Adipose tissue (tissue), 3 donors: ENCODE results near the gene ZNF331. TPM values are rescaled to one million over a fixed set of nuclear protein-coding genes. Genes with fewer than 3 reads are reported as not detected.

Source experiments
- H3K27ac ChIP-seq: one replicate; pipeline ENCODE4 v1.5.1; 2013; ENCODE audit warnings: low read depth, low read length
- WGBS, 3 donors: extraction: QIAGEN DNeasy Blood & Tissue Kit; methylation state at CpG; one replicate each; pipeline ENCODE4 v1.1.7; 2013; 5-methylcytosine and 5-hydroxymethylcytosine counted together
- polyA plus RNA-seq, 3 donors: library from polyadenylated mRNA; stranded (reverse); fragments of 200-250 nt; gene quantifications; one replicate each; pipeline ENCODE4 v1.2.3, GENCODE V29; 2013
- donor health status: healthy with polysubstance abuse.
- donor health status: Bipolar disorder and iron deficiency.
- donor health status: healthy.

The ZNF331 gene
- polyA plus RNA-seq, 3 donors = 7.6 to 200 (median 21.3) TPM

DNA sequence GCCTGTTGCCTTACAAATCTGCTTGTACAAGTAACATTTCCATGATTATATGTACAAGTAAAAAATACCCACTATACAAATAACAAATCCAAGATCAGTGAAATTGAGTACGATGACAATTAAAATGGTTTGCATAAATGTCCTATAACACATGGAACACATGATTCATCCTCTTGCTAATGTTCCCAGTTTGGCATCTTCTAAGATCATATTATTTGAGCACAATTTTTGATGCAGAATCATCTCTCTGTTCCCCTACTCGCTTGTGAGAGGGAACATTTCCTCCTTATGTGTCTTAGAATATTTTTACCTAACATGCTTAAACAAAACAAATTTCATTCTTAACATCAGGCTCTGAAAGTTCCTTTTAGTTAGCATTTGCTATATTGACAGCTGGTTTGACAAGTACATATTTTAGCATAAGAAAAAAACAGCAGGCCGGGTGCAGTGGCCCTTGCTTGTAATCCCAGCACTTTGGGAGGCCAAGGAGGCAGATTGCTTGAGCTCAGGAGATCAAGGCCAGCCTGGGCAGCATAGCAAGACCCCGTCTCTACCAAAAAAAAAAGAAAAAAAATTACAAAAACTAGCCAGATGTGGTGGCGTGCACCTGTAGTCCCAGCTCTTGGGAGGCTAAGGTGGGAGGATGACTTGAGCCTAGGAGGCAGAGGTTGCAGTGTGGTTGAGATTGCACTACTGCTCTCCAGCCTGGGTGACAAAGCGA lies 14.2 kb downstream of the ZNF331 start:
- H3K27ac ChIP-seq = no peak overlapping the region
- 90 to 93% (median 92%) methylated on average over 6 of the region's 6 CpGs for WGBS, 3 donors

DNA sequence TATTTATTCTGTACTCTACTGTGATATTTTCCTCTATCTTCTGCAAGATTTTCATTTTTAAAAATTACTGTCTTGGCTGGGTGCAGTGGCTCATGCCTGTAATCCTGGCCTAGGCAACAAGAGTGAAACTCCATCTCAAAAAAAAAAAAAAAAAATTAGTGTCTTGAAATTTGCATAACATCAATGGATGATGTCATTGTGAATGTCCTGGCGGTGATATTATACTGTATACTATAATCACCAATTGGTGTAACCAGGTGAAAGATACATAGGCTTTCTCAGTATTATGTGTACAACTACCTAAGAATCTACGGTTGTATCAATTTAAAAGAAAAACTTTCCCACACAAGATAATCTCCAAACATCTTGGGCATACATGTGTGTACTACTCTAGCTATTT lies 15.2 kb downstream of the ZNF331 start:
- no peak overlapping the region for H3K27ac ChIP-seq

DNA sequence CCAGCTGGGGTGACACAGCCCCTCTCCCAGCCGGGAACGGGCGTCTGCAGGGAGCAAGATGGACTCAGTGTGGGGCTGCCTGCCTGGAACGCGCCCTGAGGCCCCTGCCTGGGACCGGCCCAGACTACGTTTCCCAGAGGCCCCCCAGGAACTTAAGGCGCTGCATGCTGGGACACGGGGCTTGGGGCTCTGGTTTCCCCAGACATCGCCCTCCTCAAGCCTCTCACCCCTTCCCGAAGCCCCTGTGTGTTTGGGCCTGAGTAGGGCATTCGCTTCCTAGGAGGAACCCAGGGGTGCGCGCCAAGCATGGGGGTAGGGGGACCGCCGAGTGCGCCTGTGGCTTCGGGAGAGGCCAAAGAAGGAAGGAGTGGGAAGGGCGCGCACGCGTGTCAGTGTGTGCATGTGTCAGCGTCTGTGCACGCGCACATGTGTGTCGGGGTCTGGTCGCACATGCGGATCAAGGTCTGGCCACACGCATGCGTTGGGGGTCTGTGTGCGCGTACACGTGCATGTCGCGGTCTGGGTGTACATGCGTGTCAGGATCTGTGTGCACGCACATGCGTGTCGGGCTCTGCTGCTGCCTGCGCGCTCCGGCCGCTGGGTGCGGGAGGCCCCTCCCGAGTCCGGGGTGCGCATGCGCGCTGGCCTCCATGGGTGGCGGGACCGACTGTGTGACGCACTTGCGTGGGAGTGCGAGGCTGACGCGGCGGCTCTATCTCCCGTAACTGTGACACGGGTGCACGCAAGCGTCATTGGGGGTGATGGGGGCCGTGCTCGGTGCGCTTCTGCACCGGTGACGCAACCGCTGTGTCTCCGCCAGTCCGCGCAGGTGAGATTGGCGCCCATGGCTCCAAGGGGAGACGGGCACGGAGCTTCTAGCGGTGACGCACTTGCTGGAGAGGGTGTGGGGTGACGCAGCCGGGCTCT lies 16.2 kb downstream of the ZNF331 start:
- H3K27ac ChIP-seq = peak overlapping the region; percentile 61
- 44 to 51% (median 46%) methylated on average over 75 to 77 of the region's 77 CpGs for WGBS, 3 donors

More for the DNA sequence above, 15.2 kb downstream of the ZNF331 start:
- WGBS, 3 donors = 91 to 94% (median 93%) methylated on average over 2 of the region's 2 CpGs

DNA sequence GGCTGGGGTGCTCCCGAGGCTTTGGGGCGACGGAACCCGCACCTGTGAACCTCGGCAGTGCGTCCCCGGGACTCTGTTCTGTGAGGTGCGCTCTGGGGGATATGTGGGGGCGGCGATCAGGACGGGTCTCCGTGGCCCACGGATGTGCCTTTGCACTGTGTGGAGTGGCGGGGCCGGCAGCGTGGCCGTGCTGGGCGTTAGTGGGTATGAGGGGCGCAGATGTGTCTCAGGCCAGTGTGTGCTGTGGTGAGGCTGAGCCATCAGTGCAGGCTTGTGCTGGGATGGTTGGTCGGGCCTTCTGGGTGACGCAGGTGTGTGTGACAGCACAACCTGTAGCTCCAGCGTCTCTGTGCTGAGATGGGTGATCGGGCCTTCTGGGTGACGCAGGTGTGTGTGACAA lies 16.9 kb downstream of the ZNF331 start:
- no peak overlapping the region for H3K27ac ChIP-seq
- 36 to 58% (median 53%) methylated on average over 24 of the region's 24 CpGs for WGBS, 3 donors

- H3K27ac ChIP-seq = no peak overlapping the region
- 67 to 93% (median 90%) methylated on average over 12 to 13 of the region's 13 CpGs for WGBS, 3 donors
Observed at GRCh38 chr19:53555352-53555751, 17.4 kb downstream of the ZNF331 start.

DNA sequence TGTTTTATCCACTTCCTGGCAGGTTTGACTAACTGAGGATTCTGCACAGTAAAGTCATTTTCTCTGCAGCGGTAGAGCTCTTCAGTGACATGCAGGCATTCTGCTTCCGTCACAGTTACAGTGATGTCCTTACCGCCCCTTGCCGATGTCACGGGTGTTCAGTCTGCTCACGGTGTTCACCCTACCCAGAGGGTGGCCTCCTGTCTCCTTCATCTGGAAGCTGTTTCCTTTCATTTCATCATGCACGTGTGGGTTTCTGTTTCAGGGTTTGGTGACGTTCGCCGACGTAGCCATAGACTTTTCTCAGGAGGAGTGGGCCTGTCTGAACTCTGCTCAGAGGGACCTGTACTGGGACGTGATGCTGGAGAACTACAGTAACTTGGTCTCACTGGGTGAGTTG lies 33.4 kb downstream of the ZNF331 start:
- WGBS, 3 donors = 93 to 95% (median 94%) methylated on average over 12 of the region's 12 CpGs
- H3K27ac ChIP-seq = no peak overlapping the region

GRCh38 chr19:53576941-53577653 lies 39.2 kb downstream of the ZNF331 start:
- 95 to 96% (median 95%) methylated on average over 20 of the region's 20 CpGs for WGBS, 3 donors
- H3K27ac ChIP-seq = no peak overlapping the region

DNA sequence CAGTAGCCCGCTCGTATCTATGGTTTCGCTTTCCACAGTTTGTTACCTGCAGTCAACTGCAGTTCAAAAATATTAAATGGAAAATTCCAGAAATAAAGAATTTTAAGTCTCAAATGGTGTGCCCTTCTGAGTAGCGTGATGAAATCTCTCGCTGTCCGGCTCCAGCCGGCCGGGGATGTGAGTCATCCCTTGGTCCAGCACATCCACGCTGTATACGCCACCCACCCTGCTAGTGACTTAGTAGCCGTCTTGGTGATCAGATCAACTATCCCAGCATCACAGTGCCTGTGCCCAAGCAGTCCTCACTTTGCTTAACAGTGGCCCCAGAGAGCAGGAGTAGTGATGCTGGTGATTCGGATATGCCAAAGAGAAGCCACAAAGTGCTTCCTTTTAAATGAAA lies 40.0 kb downstream of the ZNF331 start:
- 98 to 99% (median 98%) methylated on average over 12 of the region's 12 CpGs for WGBS, 3 donors

GRCh38 chr19:53579518-53579917 lies 41.6 kb downstream of the ZNF331 start:
- WGBS, 3 donors = 84 to 100% (median 97%) methylated on average over 2 of the region's 2 CpGs
- no peak overlapping the region for H3K27ac ChIP-seq

More for the DNA sequence above, 40.0 kb downstream of the ZNF331 start:
- no peak overlapping the region for H3K27ac ChIP-seq

GRCh38 chr19:53580871-53581835 lies 43.2 kb downstream of the ZNF331 start:
- no peak overlapping the region for H3K27ac ChIP-seq
- WGBS, 3 donors = 82 to 91% (median 85%) methylated on average over 17 of the region's 17 CpGs

DNA sequence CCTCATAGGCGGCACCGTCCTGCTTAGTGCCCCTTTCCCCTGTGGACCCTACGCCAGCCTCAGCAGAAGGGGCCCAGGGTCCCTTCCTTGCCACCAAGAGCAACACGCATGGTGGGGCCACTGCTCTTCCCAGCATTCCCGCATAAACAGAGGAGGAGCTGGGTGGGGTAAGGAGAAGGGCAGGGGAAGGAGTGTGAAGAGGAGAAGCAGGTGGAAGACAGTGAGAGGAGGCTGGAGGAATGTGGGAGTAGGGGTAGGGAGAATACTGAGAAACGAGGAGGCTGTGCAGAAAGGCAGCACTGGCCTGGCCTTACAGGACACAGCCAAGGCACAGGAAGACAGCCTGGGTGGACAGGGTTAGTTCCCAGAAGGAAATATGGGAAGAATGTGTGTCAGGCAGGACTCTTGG lies 43.9 kb downstream of the ZNF331 start:
- WGBS, 3 donors = 70 to 77% (median 76%) methylated on average over 6 of the region's 6 CpGs
- no peak overlapping the region for H3K27ac ChIP-seq

- WGBS, 3 donors = 90 to 93% (median 93%) methylated on average over 3 of the region's 3 CpGs
- H3K27ac ChIP-seq = no peak overlapping the region
Observed at GRCh38 chr19:53583181-53583580, 45.2 kb downstream of the ZNF331 start.

- WGBS, 3 donors = 85 to 93% (median 93%) methylated on average over 6 of the region's 6 CpGs
- H3K27ac ChIP-seq = no peak overlapping the region
Observed at GRCh38 chr19:53586277-53586691, 48.3 kb downstream of the ZNF331 start.

DNA sequence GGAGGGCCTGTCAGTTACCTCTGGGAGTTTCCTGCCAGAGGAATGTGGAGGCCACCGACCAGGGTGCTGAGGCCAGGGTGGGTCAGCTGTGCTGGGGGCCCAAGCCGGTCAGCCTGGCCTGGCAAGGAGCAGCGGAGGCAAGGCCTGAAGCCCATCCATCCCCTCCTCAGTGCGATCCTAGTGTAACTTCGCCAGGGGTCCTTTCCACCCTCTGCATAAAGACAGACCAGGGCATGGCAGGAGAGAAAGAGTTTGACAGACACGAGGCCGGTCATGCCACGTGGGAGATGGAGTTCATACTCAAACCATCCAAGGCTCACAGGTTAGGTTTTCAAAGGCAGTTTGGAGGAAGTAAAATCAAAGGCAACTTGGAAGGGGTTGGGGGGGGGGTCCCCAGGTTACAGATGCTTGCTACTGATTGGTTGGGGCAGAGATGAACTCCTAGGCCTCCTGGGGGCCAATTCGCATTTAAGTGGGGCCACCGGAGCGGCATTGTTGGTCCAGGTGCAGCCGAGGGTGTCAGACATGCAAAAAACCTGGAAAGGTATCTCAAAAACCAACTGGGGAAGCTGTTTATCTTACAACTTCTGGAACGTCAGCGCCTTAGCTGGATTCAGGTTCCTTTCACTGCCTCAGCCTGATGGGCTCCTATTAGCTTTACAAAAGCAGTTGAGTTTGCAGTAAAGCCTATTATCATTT lies 57.0 kb downstream of the ZNF331 start:
- 50 to 68% (median 66%) methylated on average over 14 of the region's 14 CpGs for WGBS, 3 donors
- H3K27ac ChIP-seq = no peak overlapping the region

GRCh38 chr19:53595510-53595867 lies 57.5 kb downstream of the ZNF331 start:
- no peak overlapping the region for H3K27ac ChIP-seq

DNA sequence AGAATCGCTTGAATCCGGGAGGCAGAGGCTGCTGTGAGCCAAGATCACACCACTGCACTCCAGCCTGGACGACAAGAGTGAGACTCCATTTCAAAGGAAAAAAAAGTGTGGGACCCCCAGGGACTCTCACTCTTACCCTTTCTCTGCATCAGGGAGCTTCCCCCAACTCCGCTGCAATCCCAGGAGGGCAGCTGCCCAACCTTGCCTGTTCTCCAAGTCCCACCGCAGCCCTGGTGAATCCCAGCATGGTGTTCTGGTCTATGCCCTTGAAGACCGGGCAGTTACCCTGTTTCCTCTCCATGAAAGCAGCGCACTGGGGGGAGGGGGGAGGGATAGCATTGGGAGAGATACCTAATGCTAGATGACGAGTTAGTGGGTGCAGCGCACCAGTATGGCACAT lies 58.1 kb downstream of the ZNF331 start:
- H3K27ac ChIP-seq = no peak overlapping the region
- WGBS, 3 donors = 76 to 84% (median 83%) methylated on average over 7 to 9 of the region's 9 CpGs

More at GRCh38 chr19:53595510-53595867, 57.5 kb downstream of the ZNF331 start:
- WGBS, 3 donors = 67 to 83% (median 81%) methylated on average over 9 of the region's 9 CpGs

GRCh38 chr19:53597023-53597422 lies 59.1 kb downstream of the ZNF331 start:
- 79 to 90% (median 88%) methylated on average over 12 of the region's 12 CpGs for WGBS, 3 donors
- H3K27ac ChIP-seq = no peak overlapping the region
